Colonic mucosa (tissue), 4 donors: ENCODE results near the gene SLC35F5. TPM values are rescaled to one million over a fixed set of nuclear protein-coding genes. Genes with fewer than 3 reads are reported as not detected.

Experiments used
- DNase-seq: peaks from one replicate; pipeline ENCODE4 v3.0.0-alpha.2; 2020
- H3K27ac ChIP-seq: fragments of 200-600 bp; one replicate; pipeline ENCODE4 v1.8.0; 2021
- H3K27me3 ChIP-seq: fragments of 200-600 bp; one replicate; pipeline ENCODE4 v1.8.0; 2021
- H3K36me3 ChIP-seq: fragments of 200-600 bp; one replicate; pipeline ENCODE4 v1.8.0; 2021
- H3K4me1 ChIP-seq: fragments of 200-600 bp; one replicate; pipeline ENCODE4 v1.8.0; 2021; ENCODE audit warnings: mild to moderate bottlenecking
- H3K4me3 ChIP-seq: fragments of 200-600 bp; one replicate; pipeline ENCODE4 v1.8.0; 2021
- H3K9ac ChIP-seq, 2 donors: one replicate each; pipeline ENCODE4 v1.7.0; 2013; ENCODE audit warnings: control low read depth in 2 of 2, low read depth in 2 of 2, low read length in 2 of 2
- H3K9me3 ChIP-seq: fragments of 200-600 bp; one replicate; pipeline ENCODE4 v1.8.0; 2021
- CTCF ChIP-seq: fragments of 200-600 bp; IDR thresholded peaks from one replicate; pipeline ENCODE4 v1.8.0; 2022; ENCODE audit warnings: antibody characterized with exemption, mild to moderate bottlenecking
- intact Hi-C: fragments of 100-400 bp; cut with DNase I; formaldehyde crosslinking; loops from one replicate; pipeline ENCODE4 v1.14.1; 2022
- total RNA-seq, 2 donors: library from RNA; stranded (reverse); fragmentation: NEBNext Ultra II Directional in 1 of 2; extraction: Animal tissue kit (Norgen Biotek cat#: 25700) in 1 of 2; gene quantifications; one replicate each; pipeline ENCODE4 v1.2.1, GENCODE V29; 2021
- donor health status: healthy.
- donor health status: DM: no; HTN: no; CAD: no.
- donor health status: DM: no; HTN: no; CAD: no.

The SLC35F5 gene
- total RNA-seq, 2 donors from 2014 or later = 85.1 to 121 TPM

- intact Hi-C loops = no loop called here
Measured at GRCh38 chr2:113770929-113771328, 14.5 kb upstream of the SLC35F5 start.

GRCh38 chr2:113769555-113769954, 13.1 kb upstream of the SLC35F5 start:
- H3K4me1 ChIP-seq = no peaks in the 10 kb centered on the region
- H3K9ac ChIP-seq = no peak overlapping the region
- no peak for TF ChIP-seq CTCF
- DNase-seq = no peak
- intact Hi-C loops = no loop called here
- H3K4me3 ChIP-seq = no peak overlapping the region
- no peak overlapping the region for H3K27ac ChIP-seq
- no peaks in the 10 kb centered on the region for H3K36me3 ChIP-seq
- no peaks in the 10 kb centered on the region for H3K9me3 ChIP-seq
- no peaks in the 10 kb centered on the region for H3K27me3 ChIP-seq

More at GRCh38 chr2:113770929-113771328, 14.5 kb upstream of the SLC35F5 start:
- Histone ChIP-seq H3K9me3 (no peaks in the 10 kb centered on the region), H3K4me3 (no peak overlapping the region), H3K27me3 (no peaks in the 10 kb centered on the region), H3K9ac (no peak overlapping the region), H3K4me1 (no peaks in the 10 kb centered on the region), H3K36me3 (no peaks in the 10 kb centered on the region), H3K27ac (no peak overlapping the region)
- DNase-seq = no peak
- TF ChIP-seq CTCF = no peak

- no peak for TF ChIP-seq CTCF
- H3K36me3 ChIP-seq = no peaks in the 10 kb centered on the region
Measured at GRCh38 chr2:113768770-113769169, 12.3 kb upstream of the SLC35F5 start.

GRCh38 chr2:113767811-113768460, 11.5 kb upstream of the SLC35F5 start:
- no peaks in the 10 kb centered on the region for H3K9me3 ChIP-seq
- no peak overlapping the region for H3K27ac ChIP-seq
- no peak for DNase-seq
- intact Hi-C loops = no loop called here
- no peaks in the 10 kb centered on the region for H3K36me3 ChIP-seq
- H3K9ac ChIP-seq = no peak overlapping the region
- H3K4me3 ChIP-seq = no peak overlapping the region
- no peaks in the 10 kb centered on the region for H3K4me1 ChIP-seq
- no peak for TF ChIP-seq CTCF
- no peaks in the 10 kb centered on the region for H3K27me3 ChIP-seq

More at GRCh38 chr2:113768770-113769169, 12.3 kb upstream of the SLC35F5 start:
- Histone ChIP-seq H3K4me3 (no peak overlapping the region), H3K27ac (no peak overlapping the region), H3K4me1 (no peaks in the 10 kb centered on the region), H3K27me3 (no peaks in the 10 kb centered on the region), H3K9me3 (no peaks in the 10 kb centered on the region), H3K9ac (no peak overlapping the region)
- intact Hi-C loops = no loop called here
- no peak for DNase-seq

- Histone ChIP-seq H3K27me3 (no peaks in the 10 kb centered on the region), H3K4me3 (no peak overlapping the region), H3K36me3 (no peaks in the 10 kb centered on the region), H3K9ac (no peak overlapping the region), H3K9me3 (no peaks in the 10 kb centered on the region), H3K4me1 (no peaks in the 10 kb centered on the region), H3K27ac (no peak overlapping the region)
- no peak for TF ChIP-seq CTCF
- no peak for DNase-seq
- intact Hi-C loops = no loop called here
Measured at GRCh38 chr2:113765276-113765675, 8.8 kb upstream of the SLC35F5 start.
